ENCODE measurements around the gene PTPN11. TPM values are rescaled to one million over a fixed set of nuclear protein-coding genes. Genes with fewer than 3 reads are reported as not detected.
A peak's percentile ranks its signal among the peaks of the same experiment; 100 is the strongest.

The PTPN11 gene
- total RNA-seq, 3 donors from 2014 or later: 53.5 to 118 (median 70.7) TPM

DNA sequence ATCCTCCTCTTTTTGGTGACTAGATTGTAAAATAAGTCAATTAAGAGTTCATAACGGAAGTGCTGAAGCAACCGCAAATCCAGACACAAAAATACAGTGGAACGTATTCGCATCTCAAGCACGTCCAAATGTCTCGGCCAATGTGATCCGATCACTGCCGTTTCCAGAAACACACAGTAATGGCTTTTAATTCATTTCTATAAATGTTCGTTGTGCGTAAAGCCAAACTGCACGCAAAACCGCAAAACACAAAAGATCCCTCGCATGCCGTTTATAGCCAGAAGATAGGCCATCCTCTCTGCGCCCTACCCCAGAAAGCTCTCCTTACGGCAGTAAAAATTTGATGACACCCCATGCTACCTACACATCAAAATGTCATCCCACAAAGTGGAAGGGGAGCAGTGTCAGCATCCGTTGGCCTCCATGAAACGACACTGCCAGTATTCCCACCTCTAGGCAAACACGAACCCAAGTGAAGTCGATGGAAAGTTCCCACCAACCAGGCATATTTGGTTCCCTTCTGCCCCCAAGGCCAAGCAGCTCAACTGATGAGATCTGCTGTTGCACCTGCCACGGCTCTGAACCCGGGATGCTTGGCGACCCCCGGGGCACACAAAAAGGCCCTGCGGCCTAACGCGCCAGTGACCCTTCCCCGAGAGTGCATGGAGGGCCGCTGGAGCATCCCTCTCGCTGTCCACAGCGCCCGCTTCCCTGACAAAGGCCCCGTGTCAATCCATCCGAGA lies 37.9 kb upstream of the PTPN11 start:
- no peaks in the 10 kb centered on the region for H3K36me3 ChIP-seq (ENCODE audit: low read depth)
- intact Hi-C loops (cut with DNase I, micrococcal nuclease): no loop called here
- DNase-seq (peak; percentile 17 to 56 (median 45)), ATAC-seq (no peak)
- peaks cover 18% of the 10 kb centered on the region for H3K4me1 ChIP-seq (ENCODE audit: low read depth)
- TF ChIP-seq, protein P1, sequence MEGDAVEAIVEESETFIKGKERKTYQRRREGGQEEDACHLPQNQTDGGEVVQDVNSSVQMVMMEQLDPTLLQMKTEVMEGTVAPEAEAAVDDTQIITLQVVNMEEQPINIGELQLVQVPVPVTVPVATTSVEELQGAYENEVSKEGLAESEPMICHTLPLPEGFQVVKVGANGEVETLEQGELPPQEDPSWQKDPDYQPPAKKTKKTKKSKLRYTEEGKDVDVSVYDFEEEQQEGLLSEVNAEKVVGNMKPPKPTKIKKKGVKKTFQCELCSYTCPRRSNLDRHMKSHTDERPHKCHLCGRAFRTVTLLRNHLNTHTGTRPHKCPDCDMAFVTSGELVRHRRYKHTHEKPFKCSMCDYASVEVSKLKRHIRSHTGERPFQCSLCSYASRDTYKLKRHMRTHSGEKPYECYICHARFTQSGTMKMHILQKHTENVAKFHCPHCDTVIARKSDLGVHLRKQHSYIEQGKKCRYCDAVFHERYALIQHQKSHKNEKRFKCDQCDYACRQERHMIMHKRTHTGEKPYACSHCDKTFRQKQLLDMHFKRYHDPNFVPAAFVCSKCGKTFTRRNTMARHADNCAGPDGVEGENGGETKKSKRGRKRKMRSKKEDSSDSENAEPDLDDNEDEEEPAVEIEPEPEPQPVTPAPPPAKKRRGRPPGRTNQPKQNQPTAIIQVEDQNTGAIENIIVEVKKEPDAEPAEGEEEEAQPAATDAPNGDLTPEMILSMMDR (IDR thresholded peaks at IDR 0.05): no peak
- no peaks in the 10 kb centered on the region for H3K9me3 ChIP-seq
- H3K4me3 ChIP-seq: peak overlapping the region; percentile 90

DNA sequence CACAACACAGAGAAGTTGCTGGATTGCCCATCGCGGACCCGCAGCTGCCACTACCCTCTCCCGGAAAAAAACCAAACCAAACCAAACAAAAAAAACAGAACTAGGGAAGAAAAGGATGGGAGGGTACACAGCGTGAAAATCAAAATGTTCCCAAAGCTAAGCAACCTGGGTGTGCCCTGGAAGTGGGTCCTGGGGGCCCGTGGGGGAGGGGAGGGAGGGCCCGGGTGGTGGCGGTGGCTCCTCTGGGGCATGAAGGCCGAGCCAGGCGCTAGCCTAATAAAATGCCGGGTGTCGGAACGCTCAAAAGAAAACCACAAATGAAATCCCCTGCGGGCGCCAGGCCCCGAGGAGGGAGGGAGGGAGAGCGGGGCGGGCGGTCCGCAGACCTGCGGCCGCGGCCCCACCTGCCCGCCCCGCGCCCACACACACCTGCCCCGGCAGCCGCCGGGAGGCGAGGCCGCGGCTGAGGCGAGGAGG lies 37.3 kb upstream of the PTPN11 start:
- peak; percentile 66 for ATAC-seq
- TF ChIP-seq, protein P1 (IDR thresholded peaks at IDR 0.05): no peak
- no peaks in the 10 kb centered on the region for H3K9me3 ChIP-seq
- intact Hi-C loops (cut with DNase I, micrococcal nuclease): no loop called here
- H3K4me3 ChIP-seq: peak overlapping the region; percentile 90
- no peaks in the 10 kb centered on the region for H3K36me3 ChIP-seq (ENCODE audit: low read depth)
- DNase-seq: peak; percentile 37 to 66 (median 66)
- H3K4me1 ChIP-seq (ENCODE audit: low read depth): peaks cover 18% of the 10 kb centered on the region

DNA sequence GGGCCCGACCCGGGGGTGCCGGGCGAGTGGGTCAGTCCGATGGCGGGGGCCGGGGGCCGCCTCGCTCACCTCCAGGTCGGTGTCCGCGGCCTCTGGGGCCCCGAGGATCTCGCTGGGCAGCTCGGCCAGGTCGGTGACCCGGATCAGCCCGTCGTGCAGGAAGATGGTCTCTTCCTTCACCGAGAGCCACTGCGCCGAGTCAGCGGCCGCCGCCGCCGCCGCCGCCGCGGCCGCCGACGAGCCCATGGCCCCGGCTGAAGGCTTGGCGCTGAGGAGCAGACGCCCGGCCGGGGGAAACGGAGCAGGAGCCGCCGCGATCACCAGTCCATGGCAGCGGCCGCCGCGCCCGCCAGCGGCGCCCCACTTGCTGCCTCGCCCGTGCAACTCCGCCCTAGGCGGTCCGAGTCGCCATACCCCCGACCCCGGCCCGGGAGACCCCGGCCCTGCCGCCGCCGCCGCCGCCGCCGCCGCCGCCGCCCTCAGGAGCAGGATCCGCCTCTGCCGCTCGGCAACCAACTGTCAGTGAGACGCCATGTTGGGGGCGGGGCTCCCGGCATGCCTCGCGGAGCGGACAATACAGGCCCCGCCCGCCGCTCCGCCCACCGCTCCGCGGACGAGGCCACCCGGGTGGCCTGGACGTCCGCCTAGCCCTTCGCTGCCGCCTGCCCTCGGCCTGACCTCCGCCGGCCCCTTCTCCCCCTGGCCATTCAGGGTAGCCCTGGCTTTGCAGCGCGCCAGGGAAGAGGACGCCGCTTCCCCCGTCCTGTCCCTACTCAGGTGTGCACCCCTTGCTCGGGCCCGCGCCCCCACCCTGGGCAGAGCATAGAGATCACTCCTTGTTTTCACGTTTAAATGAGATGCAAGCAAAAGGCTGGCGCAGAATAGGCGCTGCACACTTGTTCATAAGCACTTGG lies 36.6 kb upstream of the PTPN11 start, which contains the start of gene HECTD4:
Gene HECTD4, minus strand, starts transcription at position 549 of the 914 bp plus-strand sequence. Its CDS starts 303 bp downstream, at position 246.
- H3K4me3 ChIP-seq: peak within 1 kb of the TSS; percentile 90
- TF ChIP-seq, protein P1 (IDR thresholded peaks at IDR 0.05): no peak
- peak; percentile 98 for ATAC-seq
- intact Hi-C loops (cut with DNase I, micrococcal nuclease): no loop called here
- H3K9me3 ChIP-seq: no peaks in the 10 kb centered on the region
- H3K4me1 ChIP-seq (ENCODE audit: low read depth): peaks cover 18% of the 10 kb centered on the region
- H3K36me3 ChIP-seq (ENCODE audit: low read depth): no peaks in the 10 kb centered on the region
- DNase-seq: peak; percentile 96 to 100 (median 97)

DNA sequence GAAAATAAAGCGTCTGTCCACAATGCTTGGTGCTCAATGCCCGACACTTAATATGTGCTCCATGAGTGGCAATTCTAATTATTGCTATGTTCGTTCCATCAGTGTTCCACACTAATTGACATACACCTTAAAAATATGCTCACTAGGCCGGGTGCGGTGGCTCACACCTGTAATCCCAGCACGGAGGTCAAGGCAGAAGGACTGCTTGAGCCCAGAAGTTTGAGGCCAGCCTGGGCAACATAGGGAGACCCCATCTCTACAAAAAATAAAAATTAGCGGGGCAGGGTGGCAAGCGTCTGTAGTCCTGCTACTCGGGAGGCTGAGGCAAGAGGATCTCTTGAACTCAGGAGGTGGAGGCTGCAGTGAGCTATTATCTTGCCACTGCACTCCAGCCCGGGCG lies 35.9 kb upstream of the PTPN11 start:
- Histone ChIP-seq H3K4me3 (no peak overlapping the region), H3K9me3 (no peaks in the 10 kb centered on the region), H3K36me3 (ENCODE audit: low read depth) (no peaks in the 10 kb centered on the region), H3K4me1 (ENCODE audit: low read depth) (peaks cover 18% of the 10 kb centered on the region)
- ATAC-seq (no peak), DNase-seq (no peak)
- TF ChIP-seq, protein P1 (IDR thresholded peaks at IDR 0.05): no peak
- intact Hi-C loops (cut with DNase I, micrococcal nuclease): no loop called here

DNA sequence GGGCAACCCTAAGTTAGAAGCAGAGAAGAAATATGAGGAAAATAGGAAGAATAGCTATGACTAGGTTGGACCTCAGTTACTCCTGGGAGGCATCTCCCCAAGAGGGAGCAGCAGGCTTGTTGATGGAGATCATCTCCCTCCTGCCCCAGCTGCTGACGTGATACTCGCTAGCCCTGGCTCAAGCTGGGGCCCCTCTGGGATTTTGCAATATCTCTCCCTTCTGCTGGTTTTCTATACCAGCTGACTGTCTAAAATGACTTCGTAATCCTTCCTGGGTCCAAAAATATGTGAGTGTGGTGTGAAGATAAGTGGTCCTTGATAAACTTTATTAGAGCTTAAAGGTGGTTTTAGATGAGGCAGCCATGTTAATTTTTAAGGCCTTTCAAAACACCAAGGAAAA lies 32.0 kb upstream of the PTPN11 start:
- peaks cover 5% of the 10 kb centered on the region for H3K4me1 ChIP-seq (ENCODE audit: low read depth)
- intact Hi-C loops (cut with DNase I, micrococcal nuclease): no loop called here
- H3K9me3 ChIP-seq: no peaks in the 10 kb centered on the region
- no peak for DNase-seq
- no peak for ATAC-seq
- TF ChIP-seq, protein P1 (IDR thresholded peaks at IDR 0.05): no peak
- H3K4me3 ChIP-seq: no peak overlapping the region
- no peaks in the 10 kb centered on the region for H3K36me3 ChIP-seq (ENCODE audit: low read depth)
